Suprapubic skin (tissue), 4 donors: ENCODE measurements around the gene SMIM3. TPM values are rescaled to one million over a fixed set of nuclear protein-coding genes. Genes with fewer than 3 reads are reported as not detected.
A peak's percentile ranks its signal among the peaks of the same experiment; 100 is the strongest.

ENCODE experiments used
- DNase-seq, 2 donors: peaks; one replicate each; pipeline ENCODE4 v3.0.0-alpha.2; 2019; ENCODE audit warnings: low spot score in 2 of 2
- H3K27ac ChIP-seq: fragments of 200-600 bp; sonication (generic); one replicate; pipeline ENCODE4 v1.5.1; 2019
- H3K27me3 ChIP-seq: fragments of 200-600 bp; sonication (generic); one replicate; pipeline ENCODE4 v1.5.1; 2019
- H3K36me3 ChIP-seq: fragments of 200-600 bp; sonication (generic); one replicate; pipeline ENCODE4 v1.5.1; 2019
- H3K4me1 ChIP-seq: fragments of 200-600 bp; sonication (generic); one replicate; pipeline ENCODE4 v1.5.1; 2019
- H3K4me3 ChIP-seq: fragments of 200-600 bp; sonication (generic); one replicate; pipeline ENCODE4 v1.5.1; 2019; ENCODE audit warnings: mild to moderate bottlenecking
- H3K9me3 ChIP-seq: fragments of 200-600 bp; sonication (generic); one replicate; pipeline ENCODE4 v1.5.1; 2019
- CTCF ChIP-seq, 2 donors: fragments of 200-600 bp in 1 of 2; fragments of 450-650 bp in 1 of 2; sonication (generic) in 1 of 2; IDR thresholded peaks; one replicate each; pipeline ENCODE4 v1.5.1; 2016 to 2019; ENCODE audit warnings: antibody characterized with exemption in 2 of 2, mild to moderate bottlenecking in 1 of 2, moderate library complexity in 1 of 2
- EP300 ChIP-seq: sonication (generic); formaldehyde crosslinking; IDR thresholded peaks from one replicate; pipeline ENCODE4 v1.6.1; 2017; ENCODE audit warnings: antibody characterized with exemption
- POLR2A ChIP-seq, 2 donors: fragments of 450-650 bp; IDR thresholded peaks; one replicate each; pipeline ENCODE4 v1.6.1; 2017; ENCODE audit warnings: antibody characterized with exemption in 2 of 2, mild to moderate bottlenecking in 2 of 2, moderate library complexity in 2 of 2
- POLR2AphosphoS5 ChIP-seq, 3 donors: sonication (generic); formaldehyde crosslinking; IDR thresholded peaks; one replicate each; pipeline ENCODE4 v1.6.1; 2017; ENCODE audit warnings: antibody characterized with exemption in 3 of 3
- WGBS: methylation state at CpG from one replicate; pipeline ENCODE4 v1.1.5; 2018; 5-methylcytosine and 5-hydroxymethylcytosine counted together
- total RNA-seq, 4 donors: library from RNA; depleted of rRNA; stranded (reverse); fragments of >200 nt; gene quantifications; one replicate each; pipeline ENCODE4 v1.1.0, GENCODE V29; 2016

The SMIM3 gene
- total RNA-seq, 4 donors from 2014 or later = 7.1 to 18.7 (median 14.1) TPM

- H3K36me3 ChIP-seq = peaks cover 58% of the 10 kb centered on the region
- no peak for DNase-seq
- H3K4me3 ChIP-seq = no peak overlapping the region
- 85% methylated on average over 1 of the region's 1 CpG for WGBS
- no peak for TF ChIP-seq EP300
- no peak for TF ChIP-seq POLR2AphosphoS5 (IDR thresholded peaks at IDR 0.05)
- TF ChIP-seq CTCF (IDR thresholded peaks at IDR 0.05) = no peak
- TF ChIP-seq POLR2A (IDR thresholded peaks at IDR 0.05) = no peak
- H3K4me1 ChIP-seq = peaks cover 19% of the 10 kb centered on the region
- H3K27me3 ChIP-seq = no peaks in the 10 kb centered on the region
- H3K27ac ChIP-seq = no peak overlapping the region
- no peaks in the 10 kb centered on the region for H3K9me3 ChIP-seq
Observed at GRCh38 chr5:150753863-150754262, 24.7 kb upstream of the SMIM3 start.

- no peaks in the 10 kb centered on the region for H3K27me3 ChIP-seq
- peak overlapping the region; percentile 57 for H3K4me3 ChIP-seq
- no peak for DNase-seq
- TF ChIP-seq POLR2A (IDR thresholded peaks at IDR 0.05) (no peak), POLR2AphosphoS5 (IDR thresholded peaks at IDR 0.05) (no peak), EP300 (no peak), CTCF (IDR thresholded peaks at IDR 0.05) (no peak)
- H3K27ac ChIP-seq = no peak overlapping the region
- peaks cover 21% of the 10 kb centered on the region for H3K4me1 ChIP-seq
- WGBS = 64% methylated on average over 1 of the region's 1 CpG
- H3K9me3 ChIP-seq = no peaks in the 10 kb centered on the region
- H3K36me3 ChIP-seq = peaks cover 39% of the 10 kb centered on the region
Observed at GRCh38 chr5:150757087-150757649, 21.4 kb upstream of the SMIM3 start.

- Histone ChIP-seq H3K36me3 (peaks cover 30% of the 10 kb centered on the region), H3K4me1 (peaks cover 27% of the 10 kb centered on the region), H3K9me3 (no peaks in the 10 kb centered on the region), H3K27me3 (no peaks in the 10 kb centered on the region), H3K4me3 (peak overlapping the region; percentile 57), H3K27ac (peak overlapping the region; percentile 97)
- no peak for DNase-seq
- no peak for TF ChIP-seq POLR2AphosphoS5 (IDR thresholded peaks at IDR 0.05)
- TF ChIP-seq POLR2A (IDR thresholded peaks at IDR 0.05) = peak in 1 of 2 donors; percentile 26
- no peak for TF ChIP-seq EP300
- TF ChIP-seq CTCF (IDR thresholded peaks at IDR 0.05) = no peak
- WGBS = 5% methylated on average over 9 of the region's 12 CpGs
Observed at GRCh38 chr5:150758203-150758530, 20.4 kb upstream of the SMIM3 start.

GRCh38 chr5:150758531-150759333 lies 19.8 kb upstream of the SMIM3 start, which contains the start of gene DCTN4:
Gene DCTN4, minus strand, starts transcription at chr5:150759017. Its CDS starts 24 bp downstream, at chr5:150758993.
- 2% methylated on average over 28 of the region's 51 CpGs for WGBS
- TF ChIP-seq POLR2A (IDR thresholded peaks at IDR 0.05) (peak in 1 of 2 donors; percentile 31), POLR2AphosphoS5 (IDR thresholded peaks at IDR 0.05) (peak; percentile 40 to 68 (median 58)), EP300 (peak; percentile 68), CTCF (IDR thresholded peaks at IDR 0.05) (no peak)
- peak within 1 kb of the TSS; percentile 97 for H3K27ac ChIP-seq
- H3K36me3 ChIP-seq = peaks cover 24% of the 10 kb centered on the region
- peaks cover 30% of the 10 kb centered on the region for H3K4me1 ChIP-seq
- no peaks in the 10 kb centered on the region for H3K9me3 ChIP-seq
- peak; percentile 97 to 98 for DNase-seq
- H3K4me3 ChIP-seq = peak within 1 kb of the TSS; percentile 57
- H3K27me3 ChIP-seq = no peaks in the 10 kb centered on the region

- no peaks in the 10 kb centered on the region for H3K9me3 ChIP-seq
- WGBS = 76% methylated on average over 4 of the region's 4 CpGs
- H3K27ac ChIP-seq = peak overlapping the region; percentile 97
- no peak for DNase-seq
- H3K4me3 ChIP-seq = peak overlapping the region; percentile 57
- TF ChIP-seq POLR2A (IDR thresholded peaks at IDR 0.05) (no peak), CTCF (IDR thresholded peaks at IDR 0.05) (no peak), POLR2AphosphoS5 (IDR thresholded peaks at IDR 0.05) (no peak), EP300 (no peak)
- H3K27me3 ChIP-seq = no peaks in the 10 kb centered on the region
- H3K36me3 ChIP-seq = peaks cover 20% of the 10 kb centered on the region
- peaks cover 35% of the 10 kb centered on the region for H3K4me1 ChIP-seq
Observed at GRCh38 chr5:150759334-150759583, 19.3 kb upstream of the SMIM3 start.
